ENCODE results near the gene CISD1. TPM values are rescaled to one million over a fixed set of nuclear protein-coding genes. Genes with fewer than 3 reads are reported as not detected.
A peak's percentile ranks its signal among the peaks of the same experiment; 100 is the strongest.

CISD1 gene
- total and polyA plus RNA-seq, 2 donors (not counting 1 experiment from before 2014, with no cell fraction given): 14.0 to 39.9 TPM

DNA sequence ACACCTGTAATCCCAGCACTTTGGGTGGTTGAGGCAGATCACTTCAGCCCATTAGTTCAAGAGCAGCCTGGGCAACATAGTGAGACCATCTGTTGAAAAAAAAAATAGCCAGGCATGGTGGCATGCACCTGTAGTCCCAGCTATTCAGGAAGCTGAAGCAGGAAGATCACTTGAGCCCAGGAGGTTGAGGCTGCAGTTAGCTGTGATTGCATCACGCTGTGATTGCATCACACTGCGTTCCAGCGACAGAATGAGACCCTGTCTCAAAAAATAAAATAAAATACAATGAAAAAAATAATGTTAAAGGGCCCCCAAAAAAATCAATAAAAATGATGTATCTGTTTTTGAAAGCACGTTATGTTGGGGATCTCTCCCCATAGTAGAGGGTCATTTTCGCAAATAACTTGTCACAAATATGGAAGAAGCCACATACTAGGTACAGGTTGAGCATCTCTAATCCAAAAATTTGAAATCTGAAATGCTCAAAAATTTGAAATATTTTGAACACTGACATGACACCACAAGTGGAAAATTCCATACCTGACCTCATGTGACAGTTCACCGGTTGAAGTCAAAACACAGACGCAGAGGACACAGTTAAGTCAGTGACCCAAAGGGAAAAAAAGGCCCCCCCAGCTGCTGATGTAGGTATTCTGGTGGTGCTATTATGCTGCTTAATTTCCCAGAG, 9.5 kb downstream of the CISD1 start:
- TF ChIP-seq, protein P1, sequence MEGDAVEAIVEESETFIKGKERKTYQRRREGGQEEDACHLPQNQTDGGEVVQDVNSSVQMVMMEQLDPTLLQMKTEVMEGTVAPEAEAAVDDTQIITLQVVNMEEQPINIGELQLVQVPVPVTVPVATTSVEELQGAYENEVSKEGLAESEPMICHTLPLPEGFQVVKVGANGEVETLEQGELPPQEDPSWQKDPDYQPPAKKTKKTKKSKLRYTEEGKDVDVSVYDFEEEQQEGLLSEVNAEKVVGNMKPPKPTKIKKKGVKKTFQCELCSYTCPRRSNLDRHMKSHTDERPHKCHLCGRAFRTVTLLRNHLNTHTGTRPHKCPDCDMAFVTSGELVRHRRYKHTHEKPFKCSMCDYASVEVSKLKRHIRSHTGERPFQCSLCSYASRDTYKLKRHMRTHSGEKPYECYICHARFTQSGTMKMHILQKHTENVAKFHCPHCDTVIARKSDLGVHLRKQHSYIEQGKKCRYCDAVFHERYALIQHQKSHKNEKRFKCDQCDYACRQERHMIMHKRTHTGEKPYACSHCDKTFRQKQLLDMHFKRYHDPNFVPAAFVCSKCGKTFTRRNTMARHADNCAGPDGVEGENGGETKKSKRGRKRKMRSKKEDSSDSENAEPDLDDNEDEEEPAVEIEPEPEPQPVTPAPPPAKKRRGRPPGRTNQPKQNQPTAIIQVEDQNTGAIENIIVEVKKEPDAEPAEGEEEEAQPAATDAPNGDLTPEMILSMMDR (conservative IDR thresholded peaks at IDR 0.05 in 1 of 2, IDR thresholded peaks at IDR 0.05 in 1 of 2; ENCODE audit: low read depth in 1 of 2, low read length in 2 of 2): no peak
- no peak for TF ChIP-seq EZH2 (IDR thresholded peaks at IDR 0.05; ENCODE audit: low read length, missing control alignments)
- no peaks in the 10 kb centered on the region for H3K9me3 ChIP-seq (ENCODE audit: control insufficient read depth, insufficient read depth, low read depth, low read length)
- H4K20me1 ChIP-seq (ENCODE audit: control insufficient read depth, extremely low read depth, insufficient read depth, low read length): no peaks in the 10 kb centered on the region
- H3K4me3 ChIP-seq (replicated peaks in 1 of 4; ENCODE audit: control extremely low read depth in 1 of 4, insufficient read depth in 1 of 4, low read depth in 3 of 4, low read length in 4 of 4): no peak overlapping the region
- no peaks in the 10 kb centered on the region for H3K36me3 ChIP-seq (ENCODE audit: control insufficient read depth, insufficient read depth, low read length)
- H3K79me2 ChIP-seq (ENCODE audit: control insufficient read depth, insufficient read depth, low read length): peaks cover 5% of the 10 kb centered on the region
- H3K27ac ChIP-seq (ENCODE audit: insufficient read depth, low read length): no peak overlapping the region
- H3K4me2 ChIP-seq (ENCODE audit: extremely low read depth, insufficient read depth, low read length): no peak overlapping the region
- no peak for DNase-seq (ENCODE audit: low read depth in 2 of 2)
- H3K9ac ChIP-seq (ENCODE audit: insufficient read depth, low read length): no peak overlapping the region
- peaks cover 4% of the 10 kb centered on the region for H3K4me1 ChIP-seq (ENCODE audit: control insufficient read depth, extremely low read depth, insufficient read depth, low read length)
- no peak overlapping the region for H2AFZ ChIP-seq (ENCODE audit: low read length)
- no peaks in the 10 kb centered on the region for H3K27me3 ChIP-seq (ENCODE audit: control insufficient read depth, insufficient read depth, low read length)

DNA sequence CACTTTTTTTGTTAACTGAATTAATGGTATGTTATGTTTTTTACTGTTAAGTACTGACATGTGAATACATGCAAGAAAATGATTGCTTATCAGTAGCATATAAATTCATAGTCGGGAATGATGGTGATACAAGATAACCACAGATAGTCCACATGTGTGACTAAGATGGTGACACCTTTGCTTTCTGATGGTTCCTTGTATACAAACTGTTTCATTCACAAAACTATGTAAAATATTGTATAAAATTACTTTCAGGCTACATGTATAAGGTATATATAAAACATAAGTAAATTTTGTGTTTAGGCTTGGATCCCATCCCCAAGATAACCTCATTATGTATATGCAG, 10.0 kb downstream of the CISD1 start:
- Histone ChIP-seq H3K79me2 (ENCODE audit: control insufficient read depth, insufficient read depth, low read length) (peaks cover 3% of the 10 kb centered on the region), H3K4me1 (ENCODE audit: control insufficient read depth, extremely low read depth, insufficient read depth, low read length) (peaks cover 4% of the 10 kb centered on the region), H3K4me3 (replicated peaks in 1 of 4; ENCODE audit: control extremely low read depth in 1 of 4, insufficient read depth in 1 of 4, low read depth in 3 of 4, low read length in 4 of 4) (no peak overlapping the region), H3K27ac (ENCODE audit: insufficient read depth, low read length) (no peak overlapping the region), H3K36me3 (ENCODE audit: control insufficient read depth, insufficient read depth, low read length) (no peaks in the 10 kb centered on the region), H3K27me3 (ENCODE audit: control insufficient read depth, insufficient read depth, low read length) (no peaks in the 10 kb centered on the region), H3K4me2 (ENCODE audit: extremely low read depth, insufficient read depth, low read length) (no peak overlapping the region), H4K20me1 (ENCODE audit: control insufficient read depth, extremely low read depth, insufficient read depth, low read length) (no peaks in the 10 kb centered on the region), H3K9me3 (ENCODE audit: control insufficient read depth, insufficient read depth, low read depth, low read length) (no peaks in the 10 kb centered on the region), H3K9ac (ENCODE audit: insufficient read depth, low read length) (no peak overlapping the region), H2AFZ (ENCODE audit: low read length) (no peak overlapping the region)
- TF ChIP-seq, protein P1 (conservative IDR thresholded peaks at IDR 0.05 in 1 of 2, IDR thresholded peaks at IDR 0.05 in 1 of 2; ENCODE audit: low read depth in 1 of 2, low read length in 2 of 2): no peak
- no peak for TF ChIP-seq EZH2 (IDR thresholded peaks at IDR 0.05; ENCODE audit: low read length, missing control alignments)
- no peak for DNase-seq (ENCODE audit: low read depth in 2 of 2)

DNA sequence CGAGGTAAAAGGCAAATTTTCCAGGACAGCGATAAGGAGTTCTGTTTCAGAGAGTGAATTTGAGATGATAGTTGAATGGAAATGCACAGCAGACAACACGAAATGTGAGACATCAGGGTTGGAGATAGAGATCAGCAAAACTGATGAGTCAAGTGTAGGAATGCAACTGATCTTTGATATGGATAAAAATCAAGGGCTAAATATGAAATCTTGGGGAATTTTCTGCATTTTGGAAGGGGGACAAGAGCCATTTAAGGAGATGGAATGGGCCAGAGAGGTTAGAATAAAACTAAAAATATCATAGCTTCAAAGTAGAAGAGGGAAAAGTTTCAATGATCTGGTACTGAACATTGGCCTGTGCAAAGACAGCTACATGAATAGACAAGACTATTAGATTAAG, 11.5 kb downstream of the CISD1 start:
- H2AFZ ChIP-seq (ENCODE audit: low read length): no peak overlapping the region
- no peaks in the 10 kb centered on the region for H3K27me3 ChIP-seq (ENCODE audit: control insufficient read depth, insufficient read depth, low read length)
- no peaks in the 10 kb centered on the region for H3K79me2 ChIP-seq (ENCODE audit: control insufficient read depth, insufficient read depth, low read length)
- H3K36me3 ChIP-seq (ENCODE audit: control insufficient read depth, insufficient read depth, low read length): no peaks in the 10 kb centered on the region
- no peaks in the 10 kb centered on the region for H4K20me1 ChIP-seq (ENCODE audit: control insufficient read depth, extremely low read depth, insufficient read depth, low read length)
- H3K4me1 ChIP-seq (ENCODE audit: control insufficient read depth, extremely low read depth, insufficient read depth, low read length): peaks cover 2% of the 10 kb centered on the region
- peak in 1 of 2 donors; percentile 47 for DNase-seq (ENCODE audit: low read depth in 2 of 2)
- no peak overlapping the region for H3K4me2 ChIP-seq (ENCODE audit: extremely low read depth, insufficient read depth, low read length)
- no peak overlapping the region for H3K4me3 ChIP-seq (replicated peaks in 1 of 4; ENCODE audit: control extremely low read depth in 1 of 4, insufficient read depth in 1 of 4, low read depth in 3 of 4, low read length in 4 of 4)
- no peak overlapping the region for H3K27ac ChIP-seq (ENCODE audit: insufficient read depth, low read length)
- no peak overlapping the region for H3K9ac ChIP-seq (ENCODE audit: insufficient read depth, low read length)
- no peaks in the 10 kb centered on the region for H3K9me3 ChIP-seq (ENCODE audit: control insufficient read depth, insufficient read depth, low read depth, low read length)
- no peak for TF ChIP-seq EZH2 (IDR thresholded peaks at IDR 0.05; ENCODE audit: low read length, missing control alignments)
- TF ChIP-seq, protein P1 (conservative IDR thresholded peaks at IDR 0.05 in 1 of 2, IDR thresholded peaks at IDR 0.05 in 1 of 2; ENCODE audit: low read depth in 1 of 2, low read length in 2 of 2): no peak
